Measurements from ENCODE around the gene KIR2DL4.
"Not testable (repeated sequence)": the region's sequence is repeated elsewhere in the genome, so short reads cannot be mapped to it uniquely, and the experiment has no call there.

Gene KIR2DL4

DNA sequence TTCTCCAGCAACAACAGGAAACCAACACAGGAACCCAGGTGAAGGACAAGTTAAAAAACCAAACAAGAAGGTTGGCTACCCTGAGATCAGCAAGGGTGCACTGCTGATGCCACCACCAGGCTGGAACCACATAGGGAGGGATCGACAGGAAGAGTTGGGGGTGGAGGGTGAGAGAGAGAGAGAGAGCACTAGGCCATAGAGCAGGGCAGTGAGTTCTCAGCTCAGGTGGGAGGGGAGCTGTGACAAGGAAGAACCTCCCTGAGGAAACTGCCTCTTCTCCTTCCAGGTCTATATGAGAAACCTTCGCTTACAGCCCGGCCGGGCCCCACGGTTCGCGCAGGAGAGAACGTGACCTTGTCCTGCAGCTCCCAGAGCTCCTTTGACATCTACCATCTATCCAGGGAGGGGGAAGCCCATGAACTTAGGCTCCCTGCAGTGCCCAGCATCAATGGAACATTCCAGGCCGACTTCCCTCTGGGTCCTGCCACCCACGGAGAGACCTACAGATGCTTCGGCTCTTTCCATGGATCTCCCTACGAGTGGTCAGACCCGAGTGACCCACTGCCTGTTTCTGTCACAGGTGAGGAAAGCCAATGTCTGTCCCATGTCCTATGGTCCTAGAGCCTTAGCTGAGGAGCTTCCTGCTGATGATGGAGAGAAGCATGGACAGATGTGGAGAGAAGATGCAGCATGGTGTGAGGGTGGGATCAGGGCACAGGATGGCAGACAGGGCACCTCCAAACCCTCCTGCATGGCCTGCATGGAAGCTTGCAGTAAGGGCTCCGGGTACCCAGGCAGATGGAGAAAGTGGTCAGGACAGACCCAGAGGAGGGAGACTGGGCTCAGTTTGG is 2.5 kb downstream of the KIR2DL4 start:
- no peak for DNase-seq

DNA sequence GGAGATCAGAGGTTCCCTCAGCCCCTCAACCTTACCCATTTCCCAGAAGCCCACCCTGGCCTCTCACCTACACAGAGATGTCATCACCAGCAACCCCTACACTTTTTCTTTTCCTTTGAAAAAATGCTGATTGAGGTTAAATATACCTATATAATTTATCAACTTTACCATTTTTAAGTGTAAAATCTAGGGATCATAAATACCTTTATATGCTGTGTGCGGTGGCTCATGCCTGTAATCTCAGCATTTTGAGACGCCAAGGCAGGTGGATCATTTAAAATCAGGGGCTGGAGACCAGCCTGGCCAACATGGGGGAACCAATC is 3.1 kb downstream of the KIR2DL4 start:
- no peak for DNase-seq

DNA sequence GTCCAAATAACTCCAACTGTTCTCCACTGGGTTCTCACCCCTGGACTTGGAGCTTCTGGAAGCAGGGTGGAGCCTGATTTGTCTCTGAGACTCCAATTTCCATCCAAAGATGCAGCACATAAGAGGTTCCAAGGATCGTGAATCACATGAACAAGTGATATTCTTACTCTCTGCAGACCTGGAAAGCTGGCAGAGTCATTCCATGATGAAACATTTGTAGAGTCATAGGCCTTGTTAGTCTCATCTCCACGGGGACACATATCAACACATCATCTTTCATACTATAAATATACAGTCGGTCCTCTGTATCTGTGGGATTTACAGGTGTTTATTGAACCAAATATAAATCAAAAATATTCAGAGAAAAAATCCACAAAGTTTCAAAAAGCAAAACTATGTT is 11.2 kb downstream of the KIR2DL4 start:
- DNase-seq: not testable (repeated sequence)

DNA sequence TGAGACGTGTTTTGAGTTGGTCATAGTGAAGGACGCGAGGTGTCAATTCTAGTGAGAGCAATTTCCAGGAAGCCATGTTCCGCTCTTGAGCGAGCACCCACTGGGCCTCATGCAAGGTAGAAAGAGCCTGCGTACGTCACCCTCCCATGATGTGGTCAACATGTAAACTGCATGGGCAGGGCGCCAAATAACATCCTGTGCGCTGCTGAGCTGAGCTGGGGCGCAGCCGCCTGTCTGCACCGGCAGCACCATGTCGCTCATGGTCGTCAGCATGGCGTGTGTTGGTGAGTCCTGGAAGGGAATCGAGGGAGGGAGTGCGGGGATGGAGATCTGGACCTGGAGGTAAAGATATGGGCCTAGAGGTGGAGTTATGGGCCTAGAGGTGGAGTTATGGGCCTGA is 12.8 kb downstream of the KIR2DL4 start, which contains the start of gene KIR3DL1:
Gene KIR3DL1 (plus strand): TSS at position 218 of the 400 bp plus-strand sequence.
- not testable (repeated sequence) for DNase-seq

DNA sequence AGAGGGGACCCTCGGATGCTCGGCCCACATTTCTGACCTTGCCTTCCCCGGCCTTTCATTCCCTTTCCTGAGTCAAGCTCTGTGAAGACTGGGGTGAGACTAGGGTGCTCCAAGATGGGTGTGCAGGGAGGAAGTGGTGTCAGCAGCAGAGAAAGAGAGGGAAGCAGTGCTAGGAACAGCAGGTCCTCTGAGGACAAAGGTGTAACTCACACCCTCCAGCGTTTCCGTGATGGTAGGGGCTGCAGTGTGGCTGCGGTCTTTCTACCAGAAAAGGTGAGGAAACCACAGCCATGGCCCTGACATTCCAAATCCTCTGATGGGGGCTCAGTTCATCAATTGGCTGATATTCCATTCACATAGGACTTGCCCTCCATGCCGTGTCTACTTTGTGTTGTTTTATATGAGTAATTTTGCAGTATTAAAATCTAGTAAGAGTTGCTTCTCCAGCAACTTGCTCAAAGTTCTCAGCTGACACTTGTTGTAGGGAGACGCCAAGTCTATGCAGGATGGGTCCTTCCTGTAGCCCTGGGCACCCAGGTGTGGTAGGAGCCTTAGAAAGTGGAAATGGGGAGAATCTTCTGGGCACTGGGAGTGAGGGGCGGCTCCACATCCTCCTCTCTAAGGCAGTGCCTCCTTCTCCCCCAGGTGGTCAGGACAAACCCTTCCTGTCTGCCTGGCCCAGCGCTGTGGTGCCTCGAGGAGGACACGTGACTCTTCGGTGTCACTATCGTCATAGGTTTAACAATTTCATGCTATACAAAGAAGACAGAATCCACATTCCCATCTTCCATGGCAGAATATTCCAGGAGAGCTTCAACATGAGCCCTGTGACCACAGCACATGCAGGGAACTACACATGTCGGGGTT is 14.5 kb downstream of the KIR2DL4 start:
- DNase-seq: no peak

DNA sequence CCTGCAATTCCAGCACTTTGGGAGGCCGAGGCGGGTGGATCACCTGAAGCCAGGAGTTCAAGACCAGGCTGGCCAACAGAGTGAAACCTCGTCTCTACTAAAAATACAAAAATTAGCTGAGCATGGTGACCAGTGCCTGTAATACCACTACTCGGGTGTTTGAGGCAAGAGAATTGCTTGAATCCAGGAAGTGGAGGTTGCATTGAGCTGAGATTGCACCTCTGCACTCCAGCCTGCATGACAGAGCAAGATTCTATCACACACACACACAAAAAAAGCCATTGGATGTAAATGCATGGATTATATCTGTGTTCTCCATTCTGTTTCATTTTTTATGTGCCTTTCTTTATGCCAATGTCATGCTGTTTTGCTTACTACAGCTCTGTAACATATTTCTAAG is 21.0 kb downstream of the KIR2DL4 start:
- not testable (repeated sequence) for DNase-seq

DNA sequence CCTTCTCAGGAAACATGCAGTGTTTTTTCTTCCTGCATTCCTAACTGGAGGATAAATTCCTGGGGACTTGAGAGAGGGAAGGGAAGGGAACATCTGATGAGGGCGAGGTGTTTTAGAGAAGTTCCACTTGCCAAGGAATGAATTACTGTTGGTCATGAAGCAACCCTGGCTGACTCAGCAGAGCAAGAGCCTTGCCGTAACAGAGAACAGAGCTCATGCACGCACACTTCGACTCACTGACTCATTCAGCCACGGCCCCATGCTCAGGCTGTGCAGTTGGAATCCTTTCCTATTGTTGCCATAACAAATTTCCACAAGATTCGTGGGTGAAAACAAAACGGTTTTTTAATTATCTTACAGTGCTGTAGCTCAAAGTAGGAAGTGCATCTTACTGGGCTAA is 21.9 kb downstream of the KIR2DL4 start:
- not testable (repeated sequence) for DNase-seq

DNA sequence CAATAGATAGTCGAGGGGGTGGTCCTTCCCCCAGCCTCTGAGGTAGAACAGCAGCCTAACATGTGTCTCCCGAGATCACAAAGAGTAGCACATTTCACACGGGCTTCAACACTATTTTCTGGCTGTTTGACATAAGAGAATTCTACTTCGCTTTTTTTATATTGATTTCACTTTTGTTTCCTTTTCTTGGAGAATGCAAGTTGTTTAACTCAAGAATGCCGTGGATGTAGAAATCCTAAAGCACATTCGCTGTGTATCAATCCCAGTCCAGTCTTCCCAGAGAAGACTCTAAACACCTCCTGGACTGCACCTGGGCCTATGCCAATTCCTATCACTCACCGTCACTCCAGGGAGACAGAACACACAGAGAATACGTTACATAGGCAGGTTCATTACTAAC is 24.7 kb downstream of the KIR2DL4 start:
- DNase-seq: not testable (repeated sequence)

DNA sequence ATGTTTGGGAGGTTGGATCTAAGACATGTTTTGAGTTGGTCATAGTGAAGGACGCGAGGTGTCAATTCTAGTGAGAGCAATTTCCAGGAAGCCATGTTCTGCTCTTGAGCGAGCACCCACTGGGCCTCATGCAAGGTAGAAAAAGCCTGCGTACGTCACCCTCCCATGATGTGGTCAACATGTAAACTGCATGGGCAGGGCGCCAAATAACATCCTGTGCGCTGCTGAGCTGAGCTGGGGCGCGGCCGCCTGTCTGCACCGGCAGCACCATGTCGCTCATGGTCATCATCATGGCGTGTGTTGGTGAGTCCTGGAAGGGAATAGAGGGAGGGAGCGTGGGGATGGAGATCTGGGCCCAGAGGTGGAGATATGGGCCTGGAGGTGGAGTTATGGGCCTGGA is 29.1 kb downstream of the KIR2DL4 start, which contains the start of gene KIR2DS4:
Gene KIR2DS4 (plus strand): TSS at position 181 of the 400 bp plus-strand sequence.
- DNase-seq: not testable (repeated sequence)

DNA sequence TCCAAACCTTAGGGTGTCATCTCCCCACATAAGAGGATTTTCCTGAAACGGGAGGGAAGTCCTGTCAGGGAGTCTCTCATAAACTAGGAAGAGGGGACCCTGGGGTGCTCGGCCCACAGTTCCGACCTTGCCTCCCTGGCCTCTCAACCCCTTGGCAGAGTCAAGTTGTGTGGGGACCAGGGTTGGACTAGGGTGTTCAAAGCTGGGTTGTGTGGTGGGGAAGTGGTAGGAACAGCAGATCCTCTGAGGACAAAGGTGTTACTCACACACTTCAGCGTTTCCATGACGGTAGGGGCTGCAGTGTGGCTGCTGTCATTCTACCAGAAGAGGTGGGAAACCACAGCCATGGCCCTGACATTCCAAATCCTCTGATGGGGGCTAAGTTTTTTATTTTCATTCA is 31.7 kb downstream of the KIR2DL4 start:
- DNase-seq: not testable (repeated sequence)

DNA sequence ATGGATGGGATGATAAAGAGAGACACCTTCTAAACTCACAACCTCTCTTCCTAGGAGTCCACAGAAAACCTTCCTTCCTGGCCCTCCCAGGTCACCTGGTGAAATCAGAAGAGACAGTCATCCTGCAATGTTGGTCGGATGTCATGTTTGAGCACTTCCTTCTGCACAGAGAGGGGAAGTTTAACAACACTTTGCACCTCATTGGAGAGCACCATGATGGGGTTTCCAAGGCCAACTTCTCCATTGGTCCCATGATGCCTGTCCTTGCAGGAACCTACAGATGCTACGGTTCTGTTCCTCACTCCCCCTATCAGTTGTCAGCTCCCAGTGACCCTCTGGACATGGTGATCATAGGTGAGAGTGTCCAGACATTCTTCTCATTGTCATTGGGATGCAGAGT is 34.1 kb downstream of the KIR2DL4 start:
- DNase-seq: not testable (repeated sequence)

DNA sequence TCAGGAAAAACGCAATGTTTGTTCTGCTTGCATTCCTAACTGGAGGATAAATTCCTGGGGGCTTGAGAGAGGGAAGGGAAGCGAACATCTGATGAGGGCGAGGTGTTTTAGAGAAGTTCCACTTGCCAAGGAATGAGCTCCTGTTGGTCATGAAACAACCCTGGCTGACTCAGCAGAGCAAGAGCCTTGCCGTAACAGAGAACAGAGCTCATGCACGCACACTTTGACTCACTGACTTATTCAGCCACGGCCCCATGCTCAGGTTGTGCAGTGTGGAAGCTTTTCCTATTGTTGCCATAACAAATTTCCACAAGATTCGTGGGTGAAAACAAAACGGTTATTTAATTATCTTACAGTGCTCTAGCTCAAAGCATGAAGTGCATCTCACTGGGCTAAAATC is 39.8 kb downstream of the KIR2DL4 start:
- not testable (repeated sequence) for DNase-seq

DNA sequence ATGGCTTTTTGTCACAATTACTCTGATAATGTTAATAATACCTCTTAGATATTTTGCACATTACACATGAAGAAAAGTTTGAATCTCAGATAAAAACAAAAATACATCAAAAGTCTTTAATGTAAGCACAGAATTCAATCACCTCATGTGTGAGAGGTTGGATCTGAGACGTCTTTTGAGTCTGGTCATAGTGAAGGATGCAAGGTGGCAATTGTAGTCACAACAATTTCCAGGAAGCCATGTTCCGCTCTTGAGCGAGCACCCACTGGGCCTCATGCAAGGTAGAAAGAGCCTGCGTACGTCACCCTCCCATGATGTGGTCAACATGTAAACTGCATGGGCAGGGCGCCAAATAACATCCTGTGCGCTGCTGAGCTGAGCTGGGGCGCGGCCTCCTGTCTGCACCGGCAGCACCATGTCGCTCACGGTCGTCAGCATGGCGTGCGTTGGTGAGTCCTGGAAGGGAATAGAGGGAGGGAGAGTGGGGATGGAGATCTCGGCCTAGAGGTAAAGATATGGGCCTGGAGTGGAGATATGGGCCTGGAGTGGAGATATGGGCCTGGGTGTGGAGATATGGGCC is 46.7 kb downstream of the KIR2DL4 start, which contains the start of gene KIR3DL2:
Gene KIR3DL2 (plus strand): TSS at position 383 of the 580 bp plus-strand sequence. CDS start 33 bp downstream, at position 416.
- not testable (repeated sequence) for DNase-seq

DNA sequence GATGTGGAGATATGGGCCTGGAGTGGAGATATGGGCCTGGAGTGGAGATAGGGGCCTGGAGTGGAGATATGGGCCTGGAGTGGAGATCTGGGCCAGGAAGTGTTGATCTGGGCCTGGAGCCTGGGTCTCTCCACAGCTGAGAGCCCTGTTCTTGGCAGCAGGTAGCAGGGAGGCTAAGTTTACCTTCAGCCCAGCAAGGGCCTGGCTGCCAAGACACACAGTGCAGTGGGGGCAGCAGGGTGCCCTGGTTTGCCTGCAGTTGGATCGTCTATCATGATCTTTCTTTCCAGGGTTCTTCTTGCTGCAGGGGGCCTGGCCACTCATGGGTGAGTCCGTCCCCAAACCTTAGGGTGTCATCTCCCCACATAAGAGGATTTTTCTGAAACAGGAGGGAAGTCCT is 47.5 kb downstream of the KIR2DL4 start:
- no peak for DNase-seq

DNA sequence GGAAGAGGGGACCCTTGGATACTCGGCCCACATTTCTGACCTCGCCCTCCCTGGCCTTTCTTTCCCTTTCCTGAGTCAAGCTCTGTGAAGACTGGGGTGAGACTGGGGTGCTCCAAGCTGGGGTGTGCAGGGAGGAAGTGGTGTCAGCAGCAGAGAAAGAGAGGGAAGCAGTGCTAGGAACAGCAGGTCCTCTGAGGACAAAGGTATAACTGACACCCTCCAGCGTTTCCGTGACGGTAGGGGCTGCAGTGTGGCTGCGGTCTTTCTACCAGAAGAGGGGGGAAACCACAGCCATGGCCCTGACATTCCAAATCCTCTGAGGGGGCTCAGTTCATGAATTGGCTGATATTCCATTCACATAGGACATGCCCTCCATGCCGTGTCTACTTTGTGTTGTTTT is 47.9 kb downstream of the KIR2DL4 start:
- DNase-seq: no peak

DNA sequence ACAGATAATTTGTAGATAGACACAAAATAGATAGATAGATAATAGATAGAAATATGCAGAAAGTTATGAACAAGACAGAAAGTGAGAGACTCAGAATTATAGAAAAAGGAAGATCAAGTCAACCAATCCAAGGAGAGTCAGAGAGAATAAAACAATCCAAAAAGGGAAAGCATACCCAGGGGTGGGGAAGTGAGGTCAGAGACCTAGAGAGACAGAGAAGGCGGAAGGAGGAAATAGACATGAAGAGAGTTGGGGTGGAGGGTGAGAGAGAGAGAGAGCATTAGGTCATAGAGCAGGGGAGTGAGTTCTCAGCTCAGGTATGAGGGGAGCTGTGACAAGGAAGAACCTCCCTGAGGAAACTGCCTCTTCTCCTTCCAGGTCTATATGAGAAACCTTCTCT is 51.8 kb downstream of the KIR2DL4 start:
- DNase-seq: not testable (repeated sequence)

DNA sequence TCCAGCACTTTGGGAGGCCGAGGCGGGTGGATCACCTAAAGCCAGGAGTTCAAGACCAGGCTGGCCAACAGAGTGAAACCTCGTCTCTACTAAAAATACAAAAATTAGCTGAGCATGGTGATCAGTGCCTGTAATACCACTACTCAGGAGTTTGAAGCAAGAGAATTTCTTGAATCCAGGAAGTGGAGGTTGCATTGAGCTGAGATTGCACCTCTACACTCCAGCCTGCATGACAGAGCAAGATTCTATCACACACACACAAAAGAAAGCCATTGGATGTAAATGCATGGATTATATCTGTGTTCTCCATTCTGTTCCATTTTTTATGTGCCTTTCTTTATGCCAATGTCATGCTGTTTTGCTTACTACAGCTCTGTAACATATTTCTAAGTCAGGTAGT is 55.1 kb downstream of the KIR2DL4 start:
- DNase-seq: not testable (repeated sequence)

DNA sequence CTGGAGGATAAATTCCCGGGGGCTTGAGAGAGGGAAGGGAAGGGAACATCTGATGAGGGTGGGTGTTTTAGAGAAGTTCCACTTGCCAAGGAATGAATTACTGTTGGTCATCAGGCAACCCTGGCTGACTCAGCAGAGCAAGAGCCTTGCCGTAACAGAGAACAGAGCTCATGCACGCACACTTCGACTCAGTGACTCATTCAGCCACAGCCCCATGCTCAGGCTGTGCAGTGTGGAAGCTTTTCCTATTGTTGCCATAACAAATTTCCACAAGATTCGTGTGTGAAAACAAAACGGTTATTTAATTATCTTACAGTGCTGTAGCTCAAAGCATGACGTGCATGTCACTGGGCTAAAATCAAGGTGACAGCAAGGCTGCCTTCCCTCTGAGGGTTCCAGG is 56.0 kb downstream of the KIR2DL4 start:
- not testable (repeated sequence) for DNase-seq

DNA sequence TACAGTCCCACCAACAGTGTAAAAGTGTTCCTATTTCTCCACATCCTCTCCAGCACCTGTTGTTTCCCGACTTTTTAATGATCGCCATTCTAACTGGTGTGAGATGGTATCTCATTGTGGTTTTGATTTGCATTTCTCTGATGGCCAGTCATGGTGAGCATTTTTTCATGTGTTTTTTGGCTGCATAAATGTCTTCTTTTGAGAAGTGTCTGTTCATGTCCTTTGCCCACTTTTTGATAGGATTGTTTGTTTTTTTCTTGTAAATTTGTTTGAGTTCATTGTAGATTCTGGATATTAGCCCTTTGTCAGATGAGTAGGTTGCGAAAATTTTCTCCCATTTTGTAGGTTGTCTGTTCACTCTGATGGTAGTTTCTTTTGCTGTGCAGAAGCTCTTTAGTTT is 60.0 kb downstream of the KIR2DL4 start:
- not testable (repeated sequence) for DNase-seq

All from stimulated activated CD4-positive, alpha-beta T cell treated with anti-CD3 and anti-CD28 coated beads, Interleukin-4, amount 100 ng/mL, for 24 hours (primary cell).